Measurements from ENCODE around the gene PITPNM2. TPM values are rescaled to one million over a fixed set of nuclear protein-coding genes. Genes with fewer than 3 reads are reported as not detected.
"Not testable (repeated sequence)": the region's sequence is repeated elsewhere in the genome, so short reads cannot be mapped to it uniquely, and the experiment has no call there.

The PITPNM2 gene
- polyA plus RNA-seq, 1 donor from 2014 or later: 0.82 TPM

GRCh38 chr12:123105211-123105826 is 45.6 kb downstream of the PITPNM2 start:
- Histone ChIP-seq H3K9ac (ENCODE audit: low read length) (no peak overlapping the region), H2AFZ (ENCODE audit: low read depth, low read length) (no peak overlapping the region), H3F3A (ENCODE audit: insufficient read depth, low read length, poor library complexity, severe bottlenecking) (no peaks in the 10 kb centered on the region), H3K9me2 (ENCODE audit: insufficient read depth, low read length) (no peaks in the 10 kb centered on the region), H3K27ac (ENCODE audit: low read length) (no peak overlapping the region), H4K20me1 (ENCODE audit: insufficient read depth) (no peaks in the 10 kb centered on the region), H3K9me3 (ENCODE audit: low read length) (no peaks in the 10 kb centered on the region), H3K27me3 (ENCODE audit: insufficient read depth, low read depth, low read length) (no peaks in the 10 kb centered on the region), H3K4me3 (ENCODE audit: low read length) (no peak overlapping the region), H3K36me3 (ENCODE audit: insufficient read depth, low read length) (no peaks in the 10 kb centered on the region), H3K79me2 (replicated peaks; ENCODE audit: insufficient read depth, low read length) (no peaks in the 10 kb centered on the region), H3K4me2 (ENCODE audit: low read length) (no peak overlapping the region)
- TF ChIP-seq CTCF (IDR thresholded peaks at IDR 0.05; ENCODE audit: poor library complexity, severe bottlenecking) (no peak), RAD21 (conservative IDR thresholded peaks at IDR 0.05) (no peak), MXI1 (conservative IDR thresholded peaks at IDR 0.05; ENCODE audit: poor library complexity, severe bottlenecking) (no peak), TAF1 (IDR thresholded peaks at IDR 0.05; ENCODE audit: low read depth) (no peak), EP300 (conservative IDR thresholded peaks at IDR 0.05; ENCODE audit: poor library complexity, severe bottlenecking) (no peak)

DNA sequence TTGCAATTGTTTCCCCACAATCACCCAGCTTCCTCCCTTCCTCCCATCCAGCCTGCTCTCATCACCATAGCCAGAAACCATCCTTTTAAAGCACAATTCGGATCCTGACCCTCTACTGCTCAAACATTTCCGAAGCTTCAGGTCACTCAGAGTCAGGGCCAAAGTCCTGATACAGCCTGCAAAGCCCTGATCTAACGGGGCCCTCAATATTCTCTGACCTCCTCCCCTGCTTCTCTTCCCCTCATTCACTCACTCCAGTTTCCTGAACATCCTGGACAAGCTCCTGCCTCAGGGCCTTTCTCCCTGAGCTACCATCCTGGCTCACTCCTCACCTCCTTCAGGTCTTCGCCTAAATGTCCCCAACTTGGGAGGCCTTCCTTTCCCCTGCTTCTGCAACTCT is 46.1 kb downstream of the PITPNM2 start:
- H2AFZ ChIP-seq (ENCODE audit: low read depth, low read length): no peak overlapping the region
- no peak overlapping the region for H3K9ac ChIP-seq (ENCODE audit: low read length)
- no peaks in the 10 kb centered on the region for H3K9me2 ChIP-seq (ENCODE audit: insufficient read depth, low read length)
- no peaks in the 10 kb centered on the region for H3K9me3 ChIP-seq (ENCODE audit: low read length)
- no peaks in the 10 kb centered on the region for H3K27me3 ChIP-seq (ENCODE audit: insufficient read depth, low read depth, low read length)
- no peaks in the 10 kb centered on the region for H4K20me1 ChIP-seq (ENCODE audit: insufficient read depth)
- no peak overlapping the region for H3K4me3 ChIP-seq (ENCODE audit: low read length)
- no peaks in the 10 kb centered on the region for H3K79me2 ChIP-seq (replicated peaks; ENCODE audit: insufficient read depth, low read length)
- no peak overlapping the region for H3K4me2 ChIP-seq (ENCODE audit: low read length)
- H3K27ac ChIP-seq (ENCODE audit: low read length): no peak overlapping the region
- TF ChIP-seq TAF1 (IDR thresholded peaks at IDR 0.05; ENCODE audit: low read depth): no peak
- TF ChIP-seq RAD21 (conservative IDR thresholded peaks at IDR 0.05): no peak
- no peak for TF ChIP-seq REST (IDR thresholded peaks at IDR 0.05; ENCODE audit: borderline replicate concordance)
- no peak for TF ChIP-seq CTCF (IDR thresholded peaks at IDR 0.05; ENCODE audit: poor library complexity, severe bottlenecking)
- no peak for TF ChIP-seq POLR2AphosphoS5 (IDR thresholded peaks at IDR 0.05)
- TF ChIP-seq SMC3 (conservative IDR thresholded peaks at IDR 0.05; ENCODE audit: poor library complexity): no peak
- TF ChIP-seq MXI1 (conservative IDR thresholded peaks at IDR 0.05; ENCODE audit: poor library complexity, severe bottlenecking): no peak
- TF ChIP-seq EZH2 (IDR thresholded peaks at IDR 0.05; ENCODE audit: borderline replicate concordance, insufficient read depth, low read length, poor library complexity, severe bottlenecking): no peak
- no peak for TF ChIP-seq EP300 (conservative IDR thresholded peaks at IDR 0.05; ENCODE audit: poor library complexity, severe bottlenecking)
- H3F3A ChIP-seq (ENCODE audit: insufficient read depth, low read length, poor library complexity, severe bottlenecking): no peaks in the 10 kb centered on the region
- H3K36me3 ChIP-seq (ENCODE audit: insufficient read depth, low read length): no peaks in the 10 kb centered on the region

DNA sequence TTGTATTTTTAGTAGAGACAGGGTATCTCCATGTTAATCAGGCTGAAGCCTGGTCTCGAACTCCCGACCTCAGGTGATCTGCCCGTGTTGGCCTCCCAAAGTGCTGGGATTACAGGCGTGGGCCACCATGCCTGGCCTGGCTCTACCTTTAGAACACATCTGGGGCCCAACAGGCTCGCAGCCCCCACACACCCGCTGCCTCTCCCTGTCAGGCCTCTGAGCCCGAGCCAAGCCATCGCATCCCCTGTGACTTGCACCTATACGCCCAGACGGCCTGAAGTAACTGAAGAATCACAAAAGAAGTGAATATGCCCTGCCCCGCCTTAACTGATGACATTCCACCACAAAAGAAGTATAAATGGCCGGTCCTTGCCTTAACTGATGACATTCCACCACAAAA is 46.8 kb downstream of the PITPNM2 start:
- H3K4me3 ChIP-seq (ENCODE audit: low read length); H3K79me2 ChIP-seq (replicated peaks; ENCODE audit: insufficient read depth, low read length); H4K20me1 ChIP-seq (ENCODE audit: insufficient read depth); H3F3A ChIP-seq (ENCODE audit: insufficient read depth, low read length, poor library complexity, severe bottlenecking); H3K4me2 ChIP-seq (ENCODE audit: low read length); H2AFZ ChIP-seq (ENCODE audit: low read depth, low read length); H3K9me3 ChIP-seq (ENCODE audit: low read length); H3K27me3 ChIP-seq (ENCODE audit: insufficient read depth, low read depth, low read length); H3K36me3 ChIP-seq (ENCODE audit: insufficient read depth, low read length); H3K9me2 ChIP-seq (ENCODE audit: insufficient read depth, low read length); H3K27ac ChIP-seq (ENCODE audit: low read length); H3K9ac ChIP-seq (ENCODE audit: low read length): not testable (repeated sequence)
